NCI-H748 (cell line): ENCODE data around the gene DRC3.
"Not testable (repeated sequence)": the region's sequence is repeated elsewhere in the genome, so short reads cannot be mapped to it uniquely, and the experiment has no call there.

Source experiments
- DNase-seq: peaks from one replicate; lab custom pipeline; 2025; ENCODE audit not compliant: unreplicated experiment; lab: John Stamatoyannopoulos, UW

Gene DRC3

DNA sequence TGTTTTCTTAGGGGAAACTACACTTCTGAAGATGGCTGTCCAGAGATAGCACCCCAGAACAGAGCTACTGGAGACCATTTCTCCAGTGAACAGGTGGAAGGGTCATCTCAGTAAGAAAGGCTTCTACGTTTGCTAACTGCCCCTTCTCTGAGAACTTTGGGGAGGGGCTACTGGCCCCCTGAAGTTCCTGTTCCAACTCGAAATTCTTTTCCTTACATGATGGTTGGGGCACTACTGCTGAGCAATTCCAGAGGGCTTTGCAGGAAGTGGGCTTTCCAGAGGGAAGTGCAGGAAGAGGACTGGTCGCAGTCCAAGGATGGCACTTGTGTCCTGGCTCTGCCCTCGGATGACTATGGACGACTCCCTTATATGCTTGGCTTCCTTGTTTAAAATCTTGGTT lies 31.6 kb upstream of the DRC3 start:
- DNase-seq, result no peak

DNA sequence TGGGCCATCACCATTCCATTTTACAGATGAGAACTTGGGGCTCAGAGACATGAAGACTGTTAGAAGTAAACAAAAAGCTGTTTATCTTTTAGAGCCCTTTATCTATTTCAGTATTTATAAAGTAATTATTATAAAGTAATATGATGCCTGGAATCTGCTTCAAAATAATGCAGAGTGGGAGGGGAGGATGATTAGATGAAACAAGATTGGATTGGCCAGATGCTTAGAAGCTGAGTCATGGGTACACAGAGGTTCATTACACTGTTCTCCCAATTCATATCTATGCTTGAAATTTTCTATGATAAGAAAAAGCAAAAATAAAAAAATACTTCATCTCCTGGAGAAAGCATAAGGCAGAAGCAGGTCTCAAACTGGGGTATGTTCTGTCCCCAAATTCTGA lies 29.8 kb upstream of the DRC3 start:
- no peak for DNase-seq

DNA sequence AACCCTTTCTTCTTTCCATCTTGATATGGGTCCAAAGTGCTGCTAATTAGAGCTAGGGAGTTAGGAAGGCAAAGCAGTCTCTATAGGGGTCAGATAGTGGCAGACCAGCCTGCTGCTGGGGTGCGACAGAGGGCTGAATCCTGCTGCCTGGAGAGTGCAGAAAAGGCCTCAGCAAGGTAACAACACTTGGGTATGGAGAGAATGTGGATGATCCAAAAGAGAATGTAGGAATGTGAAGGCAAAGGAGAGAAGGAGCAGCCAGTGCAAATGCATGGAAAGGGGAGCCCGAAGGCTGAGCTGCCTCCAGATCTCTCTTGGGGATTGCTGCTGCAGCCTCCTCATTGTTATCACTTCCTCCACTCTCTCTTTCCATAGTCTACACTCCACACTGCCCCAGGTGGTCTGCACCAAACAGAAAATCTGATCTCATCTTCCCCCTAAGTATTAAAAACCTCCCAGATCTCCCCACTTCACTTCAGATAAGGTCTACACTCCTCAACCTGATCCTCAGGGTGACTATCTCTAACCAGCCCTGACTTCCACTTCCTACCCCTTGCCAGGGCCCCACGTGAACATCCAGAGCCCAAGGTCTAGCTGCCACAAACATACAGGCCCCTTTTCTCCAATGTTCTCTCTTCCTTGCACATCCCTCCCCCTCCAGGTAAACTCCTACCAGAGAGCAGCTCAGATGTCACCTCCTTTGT lies 29.2 kb upstream of the DRC3 start:
- no peak for DNase-seq

DNA sequence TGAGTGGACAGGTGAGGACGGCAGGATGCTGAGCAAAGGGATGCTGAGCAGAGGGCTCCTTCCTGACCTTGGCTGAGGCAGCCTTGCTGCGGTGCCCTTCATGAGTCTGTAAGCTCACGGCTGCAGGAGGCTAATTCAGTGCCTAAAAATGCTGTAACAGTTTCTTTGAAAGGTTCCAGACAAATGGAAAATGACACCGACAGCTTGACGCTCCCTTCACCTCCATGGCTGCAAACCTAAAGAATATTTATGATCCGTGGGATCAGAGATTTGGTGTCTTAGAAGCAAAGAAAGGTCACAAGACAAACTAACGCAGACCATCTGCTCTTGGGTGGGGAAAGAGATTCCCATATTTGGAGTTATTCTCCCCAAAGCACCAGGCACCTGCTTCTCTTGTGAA lies 28.4 kb upstream of the DRC3 start:
- no peak for DNase-seq

DNA sequence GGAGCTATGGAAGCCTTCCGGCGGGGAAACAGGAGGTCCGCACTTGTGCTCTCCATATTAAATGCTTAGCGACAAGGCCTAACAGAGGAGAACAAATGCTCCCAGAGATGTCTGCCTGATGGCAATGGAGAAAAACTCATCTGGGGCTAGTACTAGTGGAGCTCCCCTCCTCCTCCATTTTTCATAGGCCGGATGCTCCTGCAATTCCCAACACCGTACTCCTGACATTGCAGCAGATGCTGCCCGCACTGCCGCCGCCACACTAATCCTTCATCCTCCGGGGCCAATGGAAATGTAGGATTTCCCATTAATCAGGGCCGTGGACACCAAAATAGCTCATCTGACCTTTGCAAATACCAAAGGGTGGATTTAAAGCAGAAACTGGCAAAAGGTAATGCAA lies 27.9 kb upstream of the DRC3 start:
- DNase-seq, result no peak

DNA sequence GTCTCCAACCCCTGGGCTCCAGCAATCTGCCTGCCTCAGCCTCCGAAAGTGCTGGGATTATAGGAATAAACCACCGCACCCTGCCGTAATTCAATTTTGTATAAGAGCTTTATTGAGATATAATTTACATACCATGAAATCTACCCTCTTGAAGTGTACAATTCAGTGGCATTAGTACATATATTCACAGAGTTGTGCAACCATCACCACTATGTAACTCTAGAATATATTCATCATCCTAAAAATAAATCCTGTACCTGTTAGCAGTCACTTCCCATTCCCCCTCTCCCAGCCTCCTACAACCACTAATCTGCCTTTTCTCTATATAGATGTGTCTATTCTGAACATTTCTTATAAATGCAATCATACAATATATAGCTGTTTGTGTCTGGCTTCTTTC lies 26.6 kb upstream of the DRC3 start:
- DNase-seq, result no peak

- DNase-seq, result no peak
These were observed 25.4 kb upstream of the DRC3 start for GRCh38 chr17:17947309-17947708.

- no peak for DNase-seq
These were observed 24.7 kb upstream of the DRC3 start for GRCh38 chr17:17947966-17948365.

DNA sequence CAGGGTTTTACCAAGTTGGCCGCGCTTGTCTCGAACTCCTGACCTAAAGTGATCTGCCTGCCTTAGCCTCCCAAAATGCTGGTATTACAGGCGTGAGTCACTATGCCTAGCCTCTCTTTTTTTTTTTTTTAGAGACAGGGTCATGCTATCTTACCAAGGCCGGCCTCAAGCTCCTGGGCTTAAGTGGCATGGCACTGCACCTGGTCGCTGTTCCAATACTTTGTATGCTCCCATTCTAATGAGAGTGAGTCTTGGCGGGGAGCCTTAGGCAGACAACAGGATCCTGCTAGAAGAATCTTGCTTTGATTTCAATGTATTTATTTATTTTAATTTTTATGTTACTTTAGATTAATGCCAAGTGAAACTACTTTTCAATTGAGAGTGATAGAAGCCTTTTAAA lies 22.3 kb upstream of the DRC3 start:
- no peak for DNase-seq

DNA sequence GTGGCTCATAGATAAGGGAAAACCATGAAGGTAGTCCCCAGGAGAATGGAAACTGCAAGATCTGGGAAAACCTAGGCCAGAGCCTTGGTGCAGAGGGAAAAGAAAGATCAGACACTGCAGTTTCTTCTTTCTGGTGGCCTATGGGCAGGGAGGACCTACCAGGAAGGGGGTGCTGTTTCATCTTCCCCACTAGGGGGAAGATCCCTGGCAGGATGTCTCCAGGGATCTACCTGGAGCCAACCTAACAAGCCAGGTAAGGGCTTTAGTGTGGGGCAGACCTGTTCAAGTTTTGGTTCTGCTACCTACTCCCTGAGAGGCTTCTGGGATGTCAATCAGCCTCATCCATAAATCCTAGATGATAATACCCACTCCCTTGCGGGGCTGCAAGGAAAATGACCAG lies 21.9 kb upstream of the DRC3 start:
- no peak for DNase-seq

- no peak for DNase-seq
These were observed 21.1 kb upstream of the DRC3 start for GRCh38 chr17:17951524-17951923.

DNA sequence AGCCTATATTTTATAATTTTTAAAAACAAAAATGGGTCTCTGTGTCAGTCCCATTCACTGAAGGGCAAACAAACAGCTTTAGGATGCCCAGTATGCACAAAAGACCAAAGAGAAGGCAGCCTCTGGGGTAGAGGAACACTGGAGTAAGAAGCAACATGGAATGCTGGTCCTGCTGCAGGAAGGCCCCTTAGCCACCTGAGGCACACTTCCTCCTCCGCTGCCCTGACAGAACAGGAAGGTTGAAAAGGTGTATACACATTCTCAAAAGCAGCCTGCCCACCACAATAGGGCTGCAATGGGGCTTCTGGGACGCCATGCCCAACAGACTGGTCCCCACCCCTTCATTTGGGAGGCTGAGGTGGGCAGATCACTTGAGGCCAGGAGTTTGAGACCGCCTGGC lies 20.0 kb upstream of the DRC3 start:
- DNase-seq, result no peak

- DNase-seq, result no peak
These were observed 18.6 kb upstream of the DRC3 start for GRCh38 chr17:17954079-17954478.

- not testable (repeated sequence) for DNase-seq
These were observed 16.8 kb upstream of the DRC3 start for GRCh38 chr17:17955790-17956341.

DNA sequence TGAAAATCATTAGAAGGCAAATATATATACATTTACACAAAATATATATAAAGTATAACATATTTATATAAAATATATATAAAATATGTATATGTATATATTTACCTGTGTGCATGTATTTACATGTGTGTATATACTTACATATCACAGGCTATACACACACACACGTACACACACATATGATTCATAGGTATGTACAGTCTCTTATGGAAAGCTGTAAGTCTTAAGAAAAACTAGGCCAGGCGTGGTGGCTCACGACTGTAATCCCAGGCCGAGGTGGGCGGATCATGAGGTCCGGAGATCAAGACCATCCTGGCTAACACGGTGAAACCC lies 15.1 kb upstream of the DRC3 start:
- no peak for DNase-seq

DNA sequence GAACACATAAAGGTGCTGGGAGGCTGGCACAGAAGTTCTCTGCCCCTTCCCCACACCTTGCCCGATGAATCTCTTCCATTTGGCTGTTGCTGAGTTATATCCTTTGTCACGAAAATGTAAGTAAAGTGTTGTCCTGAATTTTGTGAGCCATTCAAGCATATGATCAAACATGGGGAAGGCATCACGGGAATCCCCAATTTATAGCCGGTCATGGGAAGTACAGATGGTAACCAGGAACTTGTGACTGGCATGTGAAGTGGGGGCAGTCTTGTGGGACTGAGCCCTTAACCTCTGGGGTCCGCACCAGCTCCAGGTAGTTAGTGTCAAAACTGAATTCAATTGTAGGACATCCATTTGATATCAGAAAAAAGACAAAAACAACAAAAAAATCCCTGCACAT lies 13.7 kb upstream of the DRC3 start:
- DNase-seq, result no peak

DNA sequence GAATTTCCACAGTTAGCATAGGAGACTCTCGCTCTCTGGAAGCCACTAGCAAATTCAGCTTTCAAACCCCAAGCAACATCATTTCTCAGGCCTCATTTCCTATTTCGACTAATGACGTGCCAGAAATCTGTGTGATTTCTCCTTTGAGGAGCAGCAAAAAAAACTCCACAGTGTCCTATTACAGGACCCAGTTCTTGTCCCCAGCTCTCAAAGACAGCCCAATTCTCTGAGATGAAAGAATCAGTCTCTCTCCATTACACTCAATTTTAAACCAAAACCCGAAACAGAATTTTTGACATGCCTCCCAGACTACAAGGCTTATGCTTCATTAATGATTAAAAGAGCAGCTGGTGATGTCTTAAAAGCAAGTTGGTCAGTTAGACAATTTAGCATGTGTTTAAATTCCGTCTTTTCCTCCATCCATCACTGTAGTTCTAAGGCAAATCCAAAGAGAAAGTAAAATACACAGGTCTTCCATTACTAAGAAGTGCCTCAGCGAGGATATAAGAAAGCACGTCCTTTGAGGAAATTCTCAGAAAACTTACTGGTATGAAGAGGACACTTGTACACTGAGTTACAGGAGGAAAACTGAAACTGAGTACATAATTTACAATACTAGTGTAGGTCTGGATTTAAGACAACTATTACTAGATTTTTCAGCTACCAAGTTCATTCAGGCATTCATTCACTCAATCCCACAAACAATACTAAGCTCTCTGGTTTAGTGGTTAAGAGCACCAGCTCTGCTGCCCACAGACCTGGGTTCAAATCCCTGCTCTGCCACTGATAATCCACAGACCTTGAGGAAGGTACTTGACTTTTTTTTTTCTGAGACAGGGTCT lies 12.9 kb upstream of the DRC3 start:
- no peak for DNase-seq

- DNase-seq, result no peak
These were observed 12.1 kb upstream of the DRC3 start for GRCh38 chr17:17960500-17961030.

- no peak for DNase-seq
These were observed 9.6 kb upstream of the DRC3 start for GRCh38 chr17:17963066-17963465.

DNA sequence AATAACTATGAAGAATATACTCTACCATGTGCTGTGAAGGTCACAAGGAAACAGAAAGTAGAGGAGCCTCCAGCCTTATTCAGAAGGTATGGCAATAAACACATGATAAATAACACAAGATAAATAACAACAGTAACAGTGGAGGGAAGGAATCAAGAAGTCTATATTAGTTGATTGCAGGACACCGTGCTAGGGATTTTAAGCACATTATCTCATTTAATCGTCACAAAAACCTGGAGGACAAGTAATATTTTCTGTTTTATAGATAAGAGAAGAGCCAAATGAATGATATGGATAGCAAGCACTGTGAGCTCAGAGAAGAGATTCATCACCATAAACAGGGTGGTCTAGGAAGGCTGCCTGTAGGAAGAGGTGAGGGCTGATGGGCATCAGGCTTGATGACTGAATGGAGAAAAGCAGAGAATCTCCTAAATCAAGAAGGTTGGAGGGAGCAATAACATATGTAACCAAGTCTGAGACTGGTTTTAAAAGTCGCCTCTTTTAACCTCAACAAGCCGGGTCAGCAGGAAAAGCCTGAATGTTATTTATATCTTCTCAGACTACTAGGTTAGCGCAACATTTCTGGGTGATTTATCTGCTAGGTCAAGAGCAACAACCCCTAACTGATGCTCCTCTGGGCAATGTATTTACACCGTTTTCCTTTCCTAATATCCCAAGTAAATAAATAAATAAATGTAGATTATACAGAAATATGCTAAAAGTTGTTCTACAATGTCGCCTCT lies 8.8 kb upstream of the DRC3 start:
- DNase-seq, result no peak

- no peak for DNase-seq
These were observed 8.0 kb upstream of the DRC3 start for GRCh38 chr17:17964710-17965109.
